Measurements from ENCODE around the gene USP17L18. TPM values are rescaled to one million over a fixed set of nuclear protein-coding genes. Genes with fewer than 3 reads are reported as not detected.
"Not testable (repeated sequence)": the region's sequence is repeated elsewhere in the genome, so short reads cannot be mapped to it uniquely, and the experiment has no call there.

Gene USP17L18
- not detected for total RNA-seq
- polyA plus RNA-seq (ENCODE audit: insufficient read length in 2 of 2): not detected
- long read RNA-seq, donor 1: 0 reads
- long read RNA-seq, donor 2: 0 reads
- long read RNA-seq, donor 3: 0 reads
- long read RNA-seq, donor 4: 0 reads

GRCh38 chr4:9247953-9248680 lies at the start of gene USP17L18:
Gene USP17L18, plus strand, starts transcription at chr4:9248630. Its CDS starts 0 bp downstream, at chr4:9248630.
- H3K4me1 ChIP-seq (ENCODE audit: control insufficient read depth, insufficient read depth, low read length); H3K27me3 ChIP-seq (ENCODE audit: control insufficient read depth, insufficient read depth, low read length); H3K36me3 ChIP-seq (ENCODE audit: control insufficient read depth, insufficient read depth, low read length); H3K27ac ChIP-seq (ENCODE audit: low read depth, low read length); H3K9me3 ChIP-seq (ENCODE audit: control insufficient read depth, insufficient read depth, low read length); H3K4me3 ChIP-seq (ENCODE audit: low read depth, low read length): not testable (repeated sequence)
- DNase-seq (ENCODE audit: low read depth in 4 of 6, low spot score in 6 of 6): peak in 2 of 6 donors; percentile 0 to 1
- WGBS (ENCODE audit: insufficient coverage): 94% methylated on average over 5 of the region's 26 CpGs

- no CpG with 5 or more reads among the region's 13 CpGs for WGBS (ENCODE audit: insufficient coverage)
Observed at GRCh38 chr4:9210357-9210756, 38.1 kb upstream of the USP17L18 start, which contains the start of gene USP17L10. Gene USP17L10, plus strand, starts transcription at chr4:9210657. Its CDS starts 0 bp downstream, at chr4:9210657.

GRCh38 chr4:9214701-9215100 lies 33.7 kb upstream of the USP17L18 start:
- not testable (repeated sequence) for H3K4me3 ChIP-seq (ENCODE audit: low read depth, low read length); DNase-seq (ENCODE audit: low read depth in 4 of 6, low spot score in 6 of 6); H3K27ac ChIP-seq (ENCODE audit: low read depth, low read length); H3K36me3 ChIP-seq (ENCODE audit: control insufficient read depth, insufficient read depth, low read length); H3K27me3 ChIP-seq (ENCODE audit: control insufficient read depth, insufficient read depth, low read length); H3K4me1 ChIP-seq (ENCODE audit: control insufficient read depth, insufficient read depth, low read length); H3K9me3 ChIP-seq (ENCODE audit: control insufficient read depth, insufficient read depth, low read length)
- WGBS (ENCODE audit: insufficient coverage): 98% methylated on average over 5 of the region's 14 CpGs

More at GRCh38 chr4:9210357-9210756, 38.1 kb upstream of the USP17L18 start, which contains the start of gene USP17L10:
- DNase-seq (ENCODE audit: low read depth in 4 of 6, low spot score in 6 of 6); H3K9me3 ChIP-seq (ENCODE audit: control insufficient read depth, insufficient read depth, low read length); H3K27me3 ChIP-seq (ENCODE audit: control insufficient read depth, insufficient read depth, low read length); H3K27ac ChIP-seq (ENCODE audit: low read depth, low read length); H3K36me3 ChIP-seq (ENCODE audit: control insufficient read depth, insufficient read depth, low read length); H3K4me3 ChIP-seq (ENCODE audit: low read depth, low read length); H3K4me1 ChIP-seq (ENCODE audit: control insufficient read depth, insufficient read depth, low read length): not testable (repeated sequence)

- not testable (repeated sequence) for H3K36me3 ChIP-seq (ENCODE audit: control insufficient read depth, insufficient read depth, low read length); DNase-seq (ENCODE audit: low read depth in 4 of 6, low spot score in 6 of 6); H3K9me3 ChIP-seq (ENCODE audit: control insufficient read depth, insufficient read depth, low read length); H3K4me1 ChIP-seq (ENCODE audit: control insufficient read depth, insufficient read depth, low read length); H3K27me3 ChIP-seq (ENCODE audit: control insufficient read depth, insufficient read depth, low read length); H3K4me3 ChIP-seq (ENCODE audit: low read depth, low read length); H3K27ac ChIP-seq (ENCODE audit: low read depth, low read length)
- WGBS (ENCODE audit: insufficient coverage): no CpG with 5 or more reads among the region's 14 CpGs
Observed at GRCh38 chr4:9215105-9215504, 33.3 kb upstream of the USP17L18 start, which contains the start of gene USP17L11. Gene USP17L11, plus strand, starts transcription at chr4:9215405. Its CDS starts 0 bp downstream, at chr4:9215405.

- not testable (repeated sequence) for H3K27me3 ChIP-seq (ENCODE audit: control insufficient read depth, insufficient read depth, low read length); DNase-seq (ENCODE audit: low read depth in 4 of 6, low spot score in 6 of 6); H3K9me3 ChIP-seq (ENCODE audit: control insufficient read depth, insufficient read depth, low read length); H3K4me3 ChIP-seq (ENCODE audit: low read depth, low read length); H3K4me1 ChIP-seq (ENCODE audit: control insufficient read depth, insufficient read depth, low read length); H3K27ac ChIP-seq (ENCODE audit: low read depth, low read length); H3K36me3 ChIP-seq (ENCODE audit: control insufficient read depth, insufficient read depth, low read length)
- WGBS (ENCODE audit: insufficient coverage): no CpG with 5 or more reads among the region's 13 CpGs
Observed at GRCh38 chr4:9219852-9220251, 28.6 kb upstream of the USP17L18 start, which contains the start of gene USP17L12. Gene USP17L12, plus strand, starts transcription at chr4:9220152. Its CDS starts 0 bp downstream, at chr4:9220152.

- H3K27me3 ChIP-seq (ENCODE audit: control insufficient read depth, insufficient read depth, low read length); H3K36me3 ChIP-seq (ENCODE audit: control insufficient read depth, insufficient read depth, low read length); H3K27ac ChIP-seq (ENCODE audit: low read depth, low read length); H3K4me3 ChIP-seq (ENCODE audit: low read depth, low read length); H3K9me3 ChIP-seq (ENCODE audit: control insufficient read depth, insufficient read depth, low read length); DNase-seq (ENCODE audit: low read depth in 4 of 6, low spot score in 6 of 6); H3K4me1 ChIP-seq (ENCODE audit: control insufficient read depth, insufficient read depth, low read length): not testable (repeated sequence)
- no CpG with 5 or more reads among the region's 14 CpGs for WGBS (ENCODE audit: insufficient coverage)
Observed at GRCh38 chr4:9224596-9224995, 23.8 kb upstream of the USP17L18 start, which contains the start of gene USP17L13. Gene USP17L13, plus strand, starts transcription at chr4:9224896. Its CDS starts 0 bp downstream, at chr4:9224896.

- not testable (repeated sequence) for H3K4me1 ChIP-seq (ENCODE audit: control insufficient read depth, insufficient read depth, low read length); H3K36me3 ChIP-seq (ENCODE audit: control insufficient read depth, insufficient read depth, low read length); H3K9me3 ChIP-seq (ENCODE audit: control insufficient read depth, insufficient read depth, low read length); DNase-seq (ENCODE audit: low read depth in 4 of 6, low spot score in 6 of 6); H3K4me3 ChIP-seq (ENCODE audit: low read depth, low read length); H3K27ac ChIP-seq (ENCODE audit: low read depth, low read length); H3K27me3 ChIP-seq (ENCODE audit: control insufficient read depth, insufficient read depth, low read length)
- WGBS (ENCODE audit: insufficient coverage): no CpG with 5 or more reads among the region's 8 CpGs
Observed at GRCh38 chr4:9230249-9230648, 18.2 kb upstream of the USP17L18 start.

- not testable (repeated sequence) for H3K4me1 ChIP-seq (ENCODE audit: control insufficient read depth, insufficient read depth, low read length); H3K27ac ChIP-seq (ENCODE audit: low read depth, low read length); H3K4me3 ChIP-seq (ENCODE audit: low read depth, low read length); DNase-seq (ENCODE audit: low read depth in 4 of 6, low spot score in 6 of 6); H3K27me3 ChIP-seq (ENCODE audit: control insufficient read depth, insufficient read depth, low read length); H3K36me3 ChIP-seq (ENCODE audit: control insufficient read depth, insufficient read depth, low read length); H3K9me3 ChIP-seq (ENCODE audit: control insufficient read depth, insufficient read depth, low read length)
- WGBS (ENCODE audit: insufficient coverage): no CpG with 5 or more reads among the region's 15 CpGs
Observed at GRCh38 chr4:9234085-9234484, 14.3 kb upstream of the USP17L18 start, which contains the start of gene USP17L15. Gene USP17L15, plus strand, starts transcription at chr4:9234385. Its CDS starts 0 bp downstream, at chr4:9234385.

- not testable (repeated sequence) for H3K27ac ChIP-seq (ENCODE audit: low read depth, low read length); H3K4me1 ChIP-seq (ENCODE audit: control insufficient read depth, insufficient read depth, low read length); H3K36me3 ChIP-seq (ENCODE audit: control insufficient read depth, insufficient read depth, low read length); H3K9me3 ChIP-seq (ENCODE audit: control insufficient read depth, insufficient read depth, low read length); H3K4me3 ChIP-seq (ENCODE audit: low read depth, low read length); H3K27me3 ChIP-seq (ENCODE audit: control insufficient read depth, insufficient read depth, low read length)
- WGBS (ENCODE audit: insufficient coverage): 50% methylated on average over 2 of the region's 12 CpGs
- DNase-seq (ENCODE audit: low read depth in 4 of 6, low spot score in 6 of 6): peak in 1 of 6 donors; percentile 0
Observed at GRCh38 chr4:9238461-9238860, 10.0 kb upstream of the USP17L18 start.

- H3K4me1 ChIP-seq (ENCODE audit: control insufficient read depth, insufficient read depth, low read length); H3K36me3 ChIP-seq (ENCODE audit: control insufficient read depth, insufficient read depth, low read length); H3K27ac ChIP-seq (ENCODE audit: low read depth, low read length); H3K4me3 ChIP-seq (ENCODE audit: low read depth, low read length); H3K9me3 ChIP-seq (ENCODE audit: control insufficient read depth, insufficient read depth, low read length); DNase-seq (ENCODE audit: low read depth in 4 of 6, low spot score in 6 of 6); H3K27me3 ChIP-seq (ENCODE audit: control insufficient read depth, insufficient read depth, low read length): not testable (repeated sequence)
- WGBS (ENCODE audit: insufficient coverage): no CpG with 5 or more reads among the region's 14 CpGs
Observed at GRCh38 chr4:9243579-9243978, 4.9 kb upstream of the USP17L18 start, which contains the start of gene USP17L17. Gene USP17L17, plus strand, starts transcription at chr4:9243879. Its CDS starts 0 bp downstream, at chr4:9243879.

Measured in spinal cord (tissue), 10 donors.